ENCODE measurements around the gene SLC16A4.

GRCh38 chr1:110375490-110375889, 15.3 kb downstream of the SLC16A4 start:
- TF ChIP-seq EZH2 (IDR thresholded peaks at IDR 0.05; ENCODE audit: insufficient read depth, poor library complexity, severe bottlenecking) (no peak), EZH2phosphoT487 (IDR thresholded peaks at IDR 0.05; ENCODE audit: insufficient read depth, low read depth) (no peak)
